Spleen (tissue), 11 donors: ENCODE results near the gene ALCAM. TPM values are rescaled to one million over a fixed set of nuclear protein-coding genes. Genes with fewer than 3 reads are reported as not detected.

Experiments used
- DNase-seq: peaks from one replicate; pipeline ENCODE4 v3.0.0-alpha.2; 2020
- H3K27ac ChIP-seq, 8 donors: fragments of 200-600 bp; sonication (generic) in 7 of 8; 1 replicate in 4 of 8; 2 replicates in 4 of 8; pipeline versions ENCODE4 v1.5.0 to v1.8.0; 2016 to 2021; ENCODE audit warnings: inconsistent platforms in 4 of 8, mild to moderate bottlenecking in 4 of 8, moderate library complexity in 1 of 8
- H3K27me3 ChIP-seq, 7 donors: fragments of 200-600 bp; sonication (generic) in 6 of 7; replicated peaks in 1 of 7; 1 replicate in 4 of 7; 2 replicates in 3 of 7; pipeline versions ENCODE4 v1.5.0 to v1.8.0; 2016 to 2021; ENCODE audit warnings: inconsistent platforms in 3 of 7, mild to moderate bottlenecking in 1 of 7
- H3K36me3 ChIP-seq, 6 donors: fragments of 200-600 bp; sonication (generic) in 5 of 6; 1 replicate in 4 of 6; 2 replicates in 2 of 6; pipeline versions ENCODE4 v1.5.0 to v1.8.0; 2016 to 2021; ENCODE audit warnings: inconsistent platforms in 2 of 6
- H3K4me1 ChIP-seq, 6 donors: fragments of 200-600 bp; sonication (generic) in 5 of 6; 1 replicate in 3 of 6; 2 replicates in 3 of 6; pipeline versions ENCODE4 v1.5.0 to v1.8.0; 2016 to 2021; ENCODE audit warnings: inconsistent platforms in 3 of 6
- H3K4me3 ChIP-seq, 8 donors: fragments of 200-600 bp; sonication (generic) in 7 of 8; 1 replicate in 4 of 8; 2 replicates in 4 of 8; pipeline versions ENCODE4 v1.5.0 to v1.8.0; 2016 to 2021; ENCODE audit warnings: inconsistent platforms in 4 of 8, mild to moderate bottlenecking in 4 of 8, moderate library complexity in 2 of 8
- H3K9me3 ChIP-seq, 8 donors: fragments of 200-600 bp; sonication (generic) in 7 of 8; 1 replicate in 4 of 8; 2 replicates in 4 of 8; pipeline versions ENCODE4 v1.5.0 to v1.8.0; 2016 to 2021; ENCODE audit warnings: inconsistent platforms in 4 of 8
- POLR2A ChIP-seq, 3 donors: fragments of 450-650 bp; IDR thresholded peaks; one replicate each; pipeline ENCODE4 v1.5.1; 2017; ENCODE audit warnings: antibody characterized with exemption in 3 of 3, mild to moderate bottlenecking in 1 of 3
- POLR2AphosphoS5 ChIP-seq, 3 donors: sonication (generic); formaldehyde crosslinking; IDR thresholded peaks; one replicate each; pipeline ENCODE4 v1.5.1; 2017; ENCODE audit warnings: antibody characterized with exemption in 3 of 3
- WGBS, 5 donors: extraction: QIAGEN DNeasy Blood & Tissue Kit in 3 of 5; methylation state at CpG; one replicate each; pipeline versions ENCODE4 v1.1.5 to v1.1.7; 2013 to 2018; 5-methylcytosine and 5-hydroxymethylcytosine counted together
- intact Hi-C: fragments of 100-400 bp; cut with DNase I; formaldehyde crosslinking; loops from one replicate; pipeline ENCODE4 v1.15.0; 2023; ENCODE audit warnings: low total_unique reads
- polyA plus RNA-seq, 3 donors: library from polyadenylated mRNA; stranded (reverse); fragments of 200-250 nt; gene quantifications; one replicate each; pipeline ENCODE4 v1.2.1, GENCODE V29; 2013
- total RNA-seq, 7 donors: library from RNA; depleted of rRNA in 3 of 7; stranded (reverse); fragments of >200 nt in 3 of 7; fragmentation: NEBNext Ultra II Directional in 4 of 7; extraction: Animal tissue kit (Norgen Biotek cat#: 25700) in 4 of 7; gene quantifications; one replicate each; pipeline versions ENCODE4 v1.1.0 to v1.2.1, GENCODE V29; 2016 to 2021
- TF ChIP-seq, protein P1 (sequence below), 11 experiments: fragments of 200-600 bp in 7 of 11; fragments of 450-650 bp in 4 of 11; sonication (generic) in 4 of 11; IDR thresholded peaks in 8 of 11; conservative IDR thresholded peaks in 3 of 11; 1 replicate in 7 of 11; 2 replicates in 4 of 11; pipeline versions ENCODE4 v1.4.0 to v1.8.0; 2016 to 2021; ENCODE audit warnings: antibody characterized with exemption in 11 of 11, inconsistent platforms in 4 of 11, mild to moderate bottlenecking in 1 of 11
- donor health status: healthy with polysubstance abuse.
- donor health status: DM: no; HTN: no; CAD: no; lungs with moderate emphysema.
- donor health status: DM: no; HTN: no; CAD: no.
- donor health status: Bipolar disorder and iron deficiency.
- donor health status: healthy.
- donor health status: DM: no; HTN: no; CAD: no.
- donor health status: DM: yes; HTN: yes; CAD: no.

The ALCAM gene
- total and polyA plus RNA-seq, 10 donors: 6.3 to 18.5 (median 11.8) TPM

DNA sequence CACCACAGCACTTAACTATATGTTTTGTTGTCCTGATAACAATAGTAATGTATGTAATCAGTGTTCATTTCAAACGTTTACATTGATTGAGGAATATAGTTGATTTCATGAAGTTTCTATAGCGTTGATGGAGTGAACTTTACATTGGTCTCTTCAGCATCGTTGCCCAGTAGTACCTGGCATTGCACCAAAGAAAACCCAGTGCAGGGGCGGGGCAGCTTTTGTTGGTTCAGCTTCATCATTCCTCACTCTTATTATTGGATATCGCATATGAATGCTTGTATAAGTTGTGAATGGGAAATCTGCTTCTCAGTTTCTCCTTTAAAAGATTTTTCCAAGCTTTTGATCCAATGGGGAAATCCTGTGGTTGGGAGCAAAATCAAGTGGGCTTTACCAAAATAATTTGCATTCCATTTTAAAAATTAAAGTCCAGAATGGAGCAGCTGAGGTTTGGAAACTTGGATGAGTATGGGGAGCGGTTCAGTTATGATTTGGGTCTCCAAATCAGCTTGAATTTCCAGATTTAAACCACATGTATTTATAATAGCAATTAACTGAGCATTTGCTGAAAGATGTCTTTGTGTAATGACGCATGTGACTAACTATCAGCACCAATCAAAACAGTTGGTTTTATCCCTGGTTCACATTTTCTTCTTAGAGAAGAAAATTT lies 213.7 kb downstream of the ALCAM start:
- Histone ChIP-seq H3K4me1 (no peaks in the 10 kb centered on the region), H3K27me3 (no peaks in the 10 kb centered on the region), H3K36me3 (peaks cover 0 to 7% (median 0%) of the 10 kb centered on the region in 6 donors), H3K4me3 (no peak overlapping the region), H3K9me3 (no peaks in the 10 kb centered on the region), H3K27ac (no peak overlapping the region)
- 87 to 94% (median 90%) methylated on average over 7 of the region's 7 CpGs for WGBS, 5 donors
- DNase-seq: no peak
- TF ChIP-seq POLR2A (IDR thresholded peaks at IDR 0.05): no peak
- no peak for TF ChIP-seq POLR2AphosphoS5 (IDR thresholded peaks at IDR 0.05)
- TF ChIP-seq, protein P1, sequence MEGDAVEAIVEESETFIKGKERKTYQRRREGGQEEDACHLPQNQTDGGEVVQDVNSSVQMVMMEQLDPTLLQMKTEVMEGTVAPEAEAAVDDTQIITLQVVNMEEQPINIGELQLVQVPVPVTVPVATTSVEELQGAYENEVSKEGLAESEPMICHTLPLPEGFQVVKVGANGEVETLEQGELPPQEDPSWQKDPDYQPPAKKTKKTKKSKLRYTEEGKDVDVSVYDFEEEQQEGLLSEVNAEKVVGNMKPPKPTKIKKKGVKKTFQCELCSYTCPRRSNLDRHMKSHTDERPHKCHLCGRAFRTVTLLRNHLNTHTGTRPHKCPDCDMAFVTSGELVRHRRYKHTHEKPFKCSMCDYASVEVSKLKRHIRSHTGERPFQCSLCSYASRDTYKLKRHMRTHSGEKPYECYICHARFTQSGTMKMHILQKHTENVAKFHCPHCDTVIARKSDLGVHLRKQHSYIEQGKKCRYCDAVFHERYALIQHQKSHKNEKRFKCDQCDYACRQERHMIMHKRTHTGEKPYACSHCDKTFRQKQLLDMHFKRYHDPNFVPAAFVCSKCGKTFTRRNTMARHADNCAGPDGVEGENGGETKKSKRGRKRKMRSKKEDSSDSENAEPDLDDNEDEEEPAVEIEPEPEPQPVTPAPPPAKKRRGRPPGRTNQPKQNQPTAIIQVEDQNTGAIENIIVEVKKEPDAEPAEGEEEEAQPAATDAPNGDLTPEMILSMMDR (IDR thresholded peaks at IDR 0.05 in 8 of 11, conservative IDR thresholded peaks at IDR 0.05 in 3 of 11): no peak
- intact Hi-C loops: no loop called here

DNA sequence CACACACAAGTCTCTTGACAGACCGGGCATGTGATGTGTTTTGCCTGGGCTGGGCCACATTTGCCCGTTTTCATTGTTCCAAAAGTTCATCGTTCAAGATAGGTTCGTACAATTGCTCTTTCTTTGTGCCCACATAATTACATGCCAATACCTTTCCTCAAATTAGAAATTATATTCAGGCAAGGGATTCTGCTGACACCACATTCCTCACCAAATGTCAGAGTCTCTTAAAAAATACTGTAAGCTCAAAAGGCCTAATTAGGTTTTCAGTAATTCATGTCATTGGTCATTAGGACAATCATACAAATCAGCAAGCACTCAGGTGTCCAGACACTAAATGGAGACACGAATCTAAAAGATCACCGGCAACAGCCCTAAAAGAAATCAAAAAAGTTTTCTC lies 215.3 kb downstream of the ALCAM start:
- Histone ChIP-seq H3K36me3 (peaks cover 0 to under 1% (median 0%) of the 10 kb centered on the region in 6 donors), H3K9me3 (no peaks in the 10 kb centered on the region), H3K4me3 (no peak overlapping the region), H3K27me3 (no peaks in the 10 kb centered on the region), H3K4me1 (no peaks in the 10 kb centered on the region), H3K27ac (no peak overlapping the region)
- WGBS, 5 donors: 91 to 94% (median 92%) methylated on average over 6 of the region's 6 CpGs
- TF ChIP-seq POLR2A (IDR thresholded peaks at IDR 0.05) (no peak), POLR2AphosphoS5 (IDR thresholded peaks at IDR 0.05) (no peak)
- TF ChIP-seq, protein P1 (IDR thresholded peaks at IDR 0.05 in 8 of 11, conservative IDR thresholded peaks at IDR 0.05 in 3 of 11): no peak
- DNase-seq: no peak
- intact Hi-C loops: no loop called here

DNA sequence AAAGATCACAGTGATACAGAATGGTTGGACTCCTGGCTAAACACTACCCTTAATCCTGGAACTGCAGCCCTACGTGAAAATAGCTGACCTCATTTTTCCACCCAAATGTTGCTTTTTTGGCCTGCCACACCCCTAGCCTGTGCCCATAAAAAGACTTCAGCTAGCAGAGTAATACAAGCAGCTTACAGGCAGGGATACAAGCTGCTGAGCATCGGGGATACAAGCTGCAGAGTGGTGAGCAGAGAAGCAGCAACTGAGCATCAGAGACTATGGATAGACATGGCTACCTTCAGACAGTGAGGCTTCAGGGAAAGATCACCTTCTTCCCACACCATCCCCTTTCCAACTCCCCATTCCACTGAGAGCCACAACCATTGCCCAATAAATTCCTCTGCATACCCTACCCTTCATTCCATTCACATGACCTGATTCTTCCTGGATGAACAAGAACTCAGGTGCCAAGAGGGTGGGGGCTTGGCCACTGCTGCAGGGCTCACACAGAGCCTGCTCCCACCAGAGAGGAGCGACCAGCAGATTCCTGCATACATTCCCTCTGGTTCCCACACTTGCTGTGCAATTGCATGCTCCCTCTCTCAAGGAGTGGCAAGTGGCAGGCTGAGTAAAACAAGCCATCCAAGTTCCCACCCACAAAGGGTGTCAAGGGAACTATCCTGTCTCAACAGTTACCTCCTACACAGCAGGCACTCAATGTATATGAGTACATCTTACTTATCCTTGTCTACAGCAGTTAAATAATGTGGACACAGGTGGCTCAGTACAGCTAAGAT lies 217.5 kb downstream of the ALCAM start:
- intact Hi-C loops: no loop called here
- DNase-seq: no peak
- Histone ChIP-seq H3K27ac (no peak overlapping the region), H3K36me3 (no peaks in the 10 kb centered on the region), H3K4me3 (no peak overlapping the region), H3K9me3 (no peaks in the 10 kb centered on the region), H3K27me3 (no peaks in the 10 kb centered on the region), H3K4me1 (no peaks in the 10 kb centered on the region)
- WGBS, 5 donors: 80 to 91% (median 87%) methylated on average over 3 of the region's 3 CpGs
- TF ChIP-seq POLR2AphosphoS5 (IDR thresholded peaks at IDR 0.05) (no peak), POLR2A (IDR thresholded peaks at IDR 0.05) (no peak)

DNA sequence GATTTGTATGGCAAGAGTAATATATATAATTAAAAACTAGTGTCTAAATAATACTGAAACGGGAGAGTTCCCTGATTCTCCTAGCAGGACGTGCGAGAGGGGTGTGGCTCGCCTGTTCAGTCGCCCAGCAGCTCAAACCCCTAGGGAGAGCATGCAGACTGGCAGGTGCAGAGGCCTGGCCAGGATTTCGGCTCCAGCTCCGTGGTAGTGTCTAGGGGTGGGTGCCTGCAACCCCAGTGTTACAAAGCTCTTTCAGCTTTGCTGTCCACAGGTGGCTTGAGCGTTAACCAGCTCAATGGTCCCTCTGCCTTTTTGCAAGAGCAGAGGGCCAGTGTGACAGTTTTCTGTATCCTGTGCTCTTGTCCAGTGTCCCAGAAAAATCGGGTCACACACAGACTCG lies 226.6 kb downstream of the ALCAM start:
- TF ChIP-seq, protein P1 (IDR thresholded peaks at IDR 0.05 in 8 of 11, conservative IDR thresholded peaks at IDR 0.05 in 3 of 11): no peak
- DNase-seq: no peak
- Histone ChIP-seq H3K27ac (no peak overlapping the region), H3K4me3 (no peak overlapping the region), H3K36me3 (no peaks in the 10 kb centered on the region), H3K27me3 (no peaks in the 10 kb centered on the region), H3K4me1 (no peaks in the 10 kb centered on the region), H3K9me3 (no peaks in the 10 kb centered on the region)
- WGBS, 5 donors: 86 to 97% (median 89%) methylated on average over 10 of the region's 10 CpGs
- intact Hi-C loops: no loop called here
